HG03521 (cell line): Measurements from ENCODE around the gene PCDHGB7.
"Not testable (repeated sequence)": the region's sequence is repeated elsewhere in the genome, so short reads cannot be mapped to it uniquely, and the experiment has no call there.

Experiments used
- ATAC-seq: cut with Tn5 transposase; IDR thresholded peaks from one replicate; pipeline ENCODE4 v1.9.1; 2021; ENCODE audit warnings: mild to moderate bottlenecking, moderate library complexity; ENCODE audit not compliant: unreplicated experiment

Gene PCDHGB7

GRCh38 chr5:141422742-141423291 is 5.3 kb downstream of the PCDHGB7 start:
- no peak for ATAC-seq

GRCh38 chr5:141427783-141428426 is 10.4 kb downstream of the PCDHGB7 start:
- no peak for ATAC-seq

- ATAC-seq, result peak; percentile 84
Observed at GRCh38 chr5:141430332-141431113, 13.0 kb downstream of the PCDHGB7 start, which contains the start of gene PCDHGA12. Gene PCDHGA12, plus strand, starts transcription at chr5:141430507. Its CDS starts 253 bp downstream, at chr5:141430760.

GRCh38 chr5:141431286-141431685 is 13.8 kb downstream of the PCDHGB7 start:
- ATAC-seq, result no peak

GRCh38 chr5:141432308-141432707 is 14.8 kb downstream of the PCDHGB7 start:
- not testable (repeated sequence) for ATAC-seq

- not testable (repeated sequence) for ATAC-seq
Observed at GRCh38 chr5:141432726-141433125, 15.2 kb downstream of the PCDHGB7 start.

GRCh38 chr5:141434006-141434405 is 16.5 kb downstream of the PCDHGB7 start:
- ATAC-seq, result no peak

- ATAC-seq, result no peak
Observed at GRCh38 chr5:141437221-141437620, 19.7 kb downstream of the PCDHGB7 start.

- ATAC-seq, result no peak
Observed at GRCh38 chr5:141439411-141440141, 22.1 kb downstream of the PCDHGB7 start.

GRCh38 chr5:141440341-141440740 is 22.9 kb downstream of the PCDHGB7 start:
- ATAC-seq, result no peak

- ATAC-seq, result no peak
Observed at GRCh38 chr5:141441571-141442170, 24.2 kb downstream of the PCDHGB7 start.

- ATAC-seq, result no peak
Observed at GRCh38 chr5:141465351-141465750, 47.9 kb downstream of the PCDHGB7 start.
